GM23248 (cell line): Measurements from ENCODE around the gene LFNG. TPM values are rescaled to one million over a fixed set of nuclear protein-coding genes. Genes with fewer than 3 reads are reported as not detected.

Experiments used
- DNase-seq: peaks from one replicate; pipeline ENCODE4 v3.0.0-alpha.2; 2015
- H2AFZ ChIP-seq: fragments of 200-600 bp; sonication (generic); 2 replicates; pipeline ENCODE4 v1.6.1; 2016; ENCODE audit warnings: antibody characterized with exemption
- H3F3A ChIP-seq: fragments of 200-600 bp; sonication (generic); 2 replicates; pipeline ENCODE4 v1.6.1; 2016; ENCODE audit warnings: mild to moderate bottlenecking, antibody characterized with exemption, mixed run types; ENCODE audit not compliant: insufficient read depth
- H3K27ac ChIP-seq: fragments of 200-600 bp; sonication (generic); 2 replicates; pipeline ENCODE4 v1.5.1; 2016; ENCODE audit warnings: mild to moderate bottlenecking
- H3K27me3 ChIP-seq: fragments of 200-600 bp; sonication (generic); replicated peaks from 2 replicates; pipeline ENCODE4 v1.6.1; 2016; ENCODE audit warnings: mild to moderate bottlenecking; ENCODE audit not compliant: insufficient read depth
- H3K36me3 ChIP-seq: fragments of 200-600 bp; sonication (generic); 2 replicates; pipeline ENCODE4 v1.6.1; 2016; ENCODE audit warnings: low read depth, mild to moderate bottlenecking
- H3K4me1 ChIP-seq: fragments of 200-600 bp; sonication (generic); 2 replicates; pipeline ENCODE4 v1.6.1; 2016; ENCODE audit warnings: mild to moderate bottlenecking; ENCODE audit not compliant: insufficient read depth
- H3K4me2 ChIP-seq: fragments of 200-600 bp; sonication (generic); one replicate; pipeline ENCODE4 v1.6.1; 2016; ENCODE audit warnings: mild to moderate bottlenecking; ENCODE audit not compliant: unreplicated experiment
- H3K4me3 ChIP-seq: fragments of 200-600 bp; sonication (generic); 2 replicates; pipeline ENCODE4 v1.5.1; 2016; ENCODE audit warnings: mild to moderate bottlenecking
- H3K79me2 ChIP-seq: fragments of 200-600 bp; sonication (generic); 2 replicates; pipeline ENCODE4 v1.6.1; 2016; ENCODE audit warnings: mild to moderate bottlenecking; ENCODE audit not compliant: insufficient read depth
- H3K9ac ChIP-seq: fragments of 200-600 bp; sonication (generic); 2 replicates; pipeline ENCODE4 v1.6.1; 2016; ENCODE audit warnings: mild to moderate bottlenecking
- H3K9me2 ChIP-seq: fragments of 200-600 bp; sonication (generic); 2 replicates; pipeline ENCODE4 v1.6.1; 2016; ENCODE audit warnings: mixed run types, mild to moderate bottlenecking, moderate library complexity; ENCODE audit not compliant: insufficient read depth
- H3K9me3 ChIP-seq: fragments of 200-600 bp; sonication (generic); one replicate; pipeline ENCODE4 v1.6.1; 2017; ENCODE audit warnings: low read depth
- H4K20me1 ChIP-seq: fragments of 200-600 bp; sonication (generic); 2 replicates; pipeline ENCODE4 v1.6.0; 2016; ENCODE audit not compliant: insufficient read depth
- EZH2 ChIP-seq: fragments of 200-600 bp; sonication (generic); IDR thresholded peaks from 2 replicates; pipeline ENCODE4 v1.6.1; 2018; ENCODE audit warnings: antibody characterized with exemption, mild to moderate bottlenecking; ENCODE audit not compliant: insufficient read depth, poor library complexity, severe bottlenecking
- EZH2phosphoT487 ChIP-seq: fragments of 200-600 bp; sonication (generic); IDR thresholded peaks from 2 replicates; pipeline ENCODE4 v1.6.1; 2018; ENCODE audit warnings: antibody characterized with exemption, moderate library complexity, mild to moderate bottlenecking, low read depth; ENCODE audit not compliant: insufficient read depth
- WGBS, 2 experiments: methylation state at CpG; one replicate each; pipeline ENCODE4 v1.1.6; 2015 to 2017; ENCODE audit warnings: low lambda C conversion rate in 2 of 2, low coverage in 1 of 2; ENCODE audit errors: missing lambda C conversion rate in 2 of 2; 5-methylcytosine and 5-hydroxymethylcytosine counted together
- in situ Hi-C: fragments of 300-500 bp; cut with MboI; formaldehyde crosslinking; loops from 2 replicates; pipeline ENCODE4 v1.15.0; 2020
- polyA plus RNA-seq: library from polyadenylated mRNA; unstranded; fragments of >200 nt; fragmentation: Nextera tagmentation; extraction: Ambion mirVana; gene quantifications from 2 replicates; pipeline ENCODE4 v1.2.1, GENCODE V29; 2016
- total RNA-seq: library from RNA; depleted of rRNA; stranded (reverse); fragments of >200 nt; shearing (Covaris generic); gene quantifications from 2 replicates; pipeline ENCODE4 v1.2.3, GENCODE V29; 2014

LFNG gene
- total and polyA plus RNA-seq, 2 experiments from 2014 or later: 0.18 to 3.6 TPM

DNA sequence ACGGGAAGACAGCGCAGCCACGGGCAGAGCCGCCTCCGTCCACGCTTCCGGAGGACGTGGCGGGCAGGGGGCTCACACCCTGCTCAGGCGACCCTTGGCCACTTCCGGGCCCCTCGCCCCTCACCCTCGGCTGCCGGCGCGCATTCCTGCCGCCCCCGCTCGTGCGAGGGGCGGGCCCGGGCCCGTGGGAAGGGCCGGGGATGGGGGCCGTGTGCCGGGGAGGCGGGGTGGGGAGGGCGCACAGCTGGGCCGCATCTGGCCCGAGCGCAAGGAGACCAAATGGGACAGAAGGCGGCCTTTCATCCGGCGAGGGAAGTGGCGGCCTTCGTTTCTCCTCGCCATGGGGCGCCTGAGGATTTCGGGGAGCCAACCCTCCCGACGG lies 846 bp upstream of the LFNG start:
- Histone ChIP-seq H3K79me2 (0 out of 2 replicates have a peak, but pooled peaks cover 6% of the 10 kb centered on the region), H3K9me2 (no peaks in the 10 kb centered on the region), H4K20me1 (no peaks in the 10 kb centered on the region), H3K9ac (peak overlapping the region; percentile 52), H3K27ac (no peak overlapping the region), H3K4me2 (peak overlapping the region; percentile 83), H2AFZ (peak overlapping the region; percentile 66), H3K4me1 (peaks cover 38% of the 10 kb centered on the region), H3K9me3 (no peaks in the 10 kb centered on the region), H3F3A (no peaks in the 10 kb centered on the region), H3K27me3 (no peaks in the 10 kb centered on the region), H3K4me3 (peak overlapping the region; percentile 68), H3K36me3 (no peaks in the 10 kb centered on the region)
- WGBS, 2 experiments: 14 to 36% methylated on average over 12 to 41 of the region's 41 CpGs
- no peak for TF ChIP-seq EZH2phosphoT487
- TF ChIP-seq EZH2: no peak
- in situ Hi-C loops: no loop called here
- DNase-seq: peak; percentile 30

DNA sequence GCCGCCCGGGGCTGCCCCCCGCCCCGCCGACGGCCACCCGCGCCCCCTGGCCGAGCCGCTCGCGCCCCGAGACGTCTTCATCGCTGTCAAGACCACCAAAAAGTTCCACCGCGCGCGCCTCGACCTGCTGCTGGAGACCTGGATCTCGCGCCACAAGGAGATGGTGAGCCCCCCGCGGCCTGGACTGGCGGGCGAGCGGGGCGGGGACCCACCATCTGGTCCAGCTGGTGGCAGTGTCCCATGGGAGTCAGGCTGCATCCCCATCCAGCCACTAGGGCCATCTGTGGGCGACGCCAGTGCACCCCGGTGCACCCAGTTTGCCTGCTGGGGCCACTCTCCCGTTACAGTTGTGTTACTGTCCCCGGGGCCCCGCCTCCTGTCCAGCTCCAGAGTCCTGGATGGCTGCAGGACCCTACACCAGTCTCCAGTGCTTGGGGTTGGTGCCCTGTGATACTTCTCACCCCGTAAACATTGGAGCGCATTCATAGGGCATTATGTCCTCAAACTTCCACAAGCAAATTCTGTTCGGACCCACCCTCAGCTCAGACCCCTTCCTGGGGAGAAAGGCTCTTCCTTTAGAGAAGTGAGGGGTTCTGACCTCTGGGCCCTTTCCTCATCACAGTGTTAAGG lies 672 bp downstream of the LFNG start:
- H3K27ac ChIP-seq: no peak overlapping the region
- no peak for TF ChIP-seq EZH2phosphoT487
- no peaks in the 10 kb centered on the region for H4K20me1 ChIP-seq
- H3K4me1 ChIP-seq: peaks cover 38% of the 10 kb centered on the region
- H3K9ac ChIP-seq: peak overlapping the region; percentile 22; the same call in 1 of the 2 replicates
- peak overlapping the region; percentile 69 for H3K4me3 ChIP-seq
- no peaks in the 10 kb centered on the region for H3K9me3 ChIP-seq
- H3K4me2 ChIP-seq: peak overlapping the region; percentile 67
- no peak overlapping the region for H2AFZ ChIP-seq
- WGBS, 2 experiments: 6 to 11% methylated on average over 14 to 31 of the region's 37 CpGs
- 0 out of 2 replicates have a peak, but pooled peaks cover 6% of the 10 kb centered on the region for H3K79me2 ChIP-seq
- H3F3A ChIP-seq: no peaks in the 10 kb centered on the region
- peak; percentile 60 for DNase-seq
- in situ Hi-C loops: no loop called here
- H3K9me2 ChIP-seq: no peaks in the 10 kb centered on the region
- no peaks in the 10 kb centered on the region for H3K27me3 ChIP-seq
- no peaks in the 10 kb centered on the region for H3K36me3 ChIP-seq

DNA sequence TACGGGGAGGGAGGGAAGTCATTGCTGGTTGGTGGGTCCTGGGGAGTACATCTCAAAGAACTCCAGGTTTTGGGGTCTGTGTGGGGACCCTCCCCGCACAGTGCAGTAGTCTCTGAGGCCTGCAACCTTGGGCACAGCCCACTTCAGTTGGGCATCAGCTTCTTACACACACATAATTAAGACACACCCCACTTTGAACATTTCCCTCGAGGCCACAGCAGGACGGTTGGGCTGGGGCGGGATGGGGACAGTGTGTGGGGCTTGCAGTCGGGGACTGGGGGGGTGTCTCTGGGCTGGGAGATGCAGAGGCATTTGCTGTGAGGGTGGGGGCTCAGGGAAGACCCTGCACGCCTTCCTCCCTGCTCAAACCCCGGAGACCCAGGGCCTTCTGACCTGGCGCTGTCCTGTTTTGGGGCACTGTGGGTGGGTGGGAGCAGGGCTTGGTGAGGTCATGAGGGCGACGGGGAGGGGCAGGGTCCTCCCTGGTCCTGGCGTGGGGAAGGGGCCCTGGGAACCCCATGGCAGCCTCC lies 1.3 kb downstream of the LFNG start:
- peaks cover 36% of the 10 kb centered on the region for H3K4me1 ChIP-seq

DNA sequence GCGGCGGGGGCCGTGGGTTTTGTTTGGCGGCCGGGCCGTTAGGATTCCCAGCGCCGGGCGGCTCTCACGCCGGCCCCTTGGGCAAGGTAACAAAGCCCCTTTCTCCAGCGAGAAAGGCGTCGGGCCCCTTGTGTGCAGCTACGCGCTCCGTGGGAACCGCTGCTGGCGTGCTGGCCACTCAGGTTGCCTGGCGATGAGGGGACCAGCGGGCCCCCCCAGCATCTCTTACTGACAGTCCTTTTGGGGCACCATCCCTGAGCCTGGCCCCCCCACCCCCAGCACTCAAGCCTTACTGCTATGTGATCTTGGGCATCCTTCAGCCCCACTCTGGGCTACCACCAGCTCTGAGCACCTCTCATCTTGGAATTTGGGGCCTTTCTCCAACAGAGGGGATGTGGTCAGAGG lies 1.8 kb downstream of the LFNG start:
- no peaks in the 10 kb centered on the region for H3K9me2 ChIP-seq
- 51 to 79% methylated on average over 6 to 14 of the region's 21 CpGs for WGBS, 2 experiments
- no peaks in the 10 kb centered on the region for H4K20me1 ChIP-seq
- H3K4me3 ChIP-seq: 0 out of 2 replicates have a peak overlapping the region, but pooled peaks have one; percentile 69
- in situ Hi-C loops: no loop called here
- 0 out of 2 replicates have a peak, but pooled peaks cover 6% of the 10 kb centered on the region for H3K79me2 ChIP-seq
- H3K4me2 ChIP-seq: peak overlapping the region; percentile 22
- no peaks in the 10 kb centered on the region for H3K36me3 ChIP-seq
- H2AFZ ChIP-seq: no peak overlapping the region
- no peak overlapping the region for H3K27ac ChIP-seq
- H3F3A ChIP-seq: no peaks in the 10 kb centered on the region
- TF ChIP-seq EZH2phosphoT487 (no peak), EZH2 (no peak)
- peaks cover 30% of the 10 kb centered on the region for H3K4me1 ChIP-seq
- no peaks in the 10 kb centered on the region for H3K27me3 ChIP-seq
- H3K9ac ChIP-seq: no peak overlapping the region
- DNase-seq: no peak
- no peaks in the 10 kb centered on the region for H3K9me3 ChIP-seq

More for the DNA sequence above, 1.3 kb downstream of the LFNG start:
- H3K4me2 ChIP-seq: peak overlapping the region; percentile 67
- H3K27ac ChIP-seq: no peak overlapping the region
- H3K9ac ChIP-seq: peak overlapping the region; percentile 22; the same call in 1 of the 2 replicates
- TF ChIP-seq EZH2: no peak
- TF ChIP-seq EZH2phosphoT487: no peak
- 26 to 47% methylated on average over 6 to 12 of the region's 12 CpGs for WGBS, 2 experiments
- no peaks in the 10 kb centered on the region for H3K9me3 ChIP-seq
- DNase-seq: peak; percentile 53
- in situ Hi-C loops: no loop called here
- no peaks in the 10 kb centered on the region for H4K20me1 ChIP-seq
- 0 out of 2 replicates have a peak, but pooled peaks cover 6% of the 10 kb centered on the region for H3K79me2 ChIP-seq
- no peak overlapping the region for H2AFZ ChIP-seq
- H3K9me2 ChIP-seq: no peaks in the 10 kb centered on the region
- no peaks in the 10 kb centered on the region for H3K27me3 ChIP-seq
- peak overlapping the region; percentile 69 for H3K4me3 ChIP-seq
- no peaks in the 10 kb centered on the region for H3K36me3 ChIP-seq
- H3F3A ChIP-seq: no peaks in the 10 kb centered on the region
